Stomach (tissue), 9 donors: ENCODE measurements around the gene TIMM44. TPM values are rescaled to one million over a fixed set of nuclear protein-coding genes. Genes with fewer than 3 reads are reported as not detected.

Experiments used
- DNase-seq, 2 donors: peaks; one replicate each; pipeline versions ENCODE4 v3.0.0 to v3.0.0-alpha.2; 2013 to 2019
- H3K27ac ChIP-seq, 5 donors: fragments of 200-600 bp in 4 of 5; sonication (generic) in 4 of 5; one replicate each; pipeline ENCODE4 v1.5.1; 2013 to 2019; ENCODE audit warnings: mild to moderate bottlenecking in 1 of 5, moderate library complexity in 1 of 5
- H3K27me3 ChIP-seq, 3 donors: fragments of 200-600 bp; sonication (generic); one replicate each; pipeline ENCODE4 v1.5.1; 2017 to 2019; ENCODE audit warnings: mixed run types in 1 of 3
- H3K36me3 ChIP-seq, 4 donors: fragments of 200-600 bp; sonication (generic); 1 replicate in 3 of 4; 2 replicates in 1 of 4; pipeline ENCODE4 v1.5.1; 2016 to 2019
- H3K4me1 ChIP-seq, 4 donors: fragments of 200-600 bp; sonication (generic); one replicate each; pipeline ENCODE4 v1.5.1; 2016 to 2019
- H3K4me3 ChIP-seq, 4 donors: fragments of 200-600 bp; sonication (generic) in 3 of 4; one replicate each; pipeline ENCODE4 v1.5.1; 2016 to 2019; ENCODE audit warnings: mild to moderate bottlenecking in 1 of 4
- H3K9me3 ChIP-seq, 4 donors: fragments of 200-600 bp; sonication (generic); one replicate each; pipeline ENCODE4 v1.5.1; 2016 to 2019
- CTCF ChIP-seq, 7 experiments: fragments of 450-650 bp in 4 of 7; fragments of 200-600 bp in 3 of 7; sonication (generic) in 3 of 7; IDR thresholded peaks; one replicate each; pipeline ENCODE4 v1.5.1; 2016 to 2019; ENCODE audit warnings: antibody characterized with exemption in 7 of 7, control low read depth in 2 of 7, mild to moderate bottlenecking in 1 of 7
- EP300 ChIP-seq: sonication (generic); formaldehyde crosslinking; IDR thresholded peaks from one replicate; pipeline ENCODE4 v1.6.1; 2017; ENCODE audit warnings: antibody characterized with exemption
- POLR2A ChIP-seq, 4 donors: fragments of 450-650 bp; IDR thresholded peaks; one replicate each; pipeline ENCODE4 v1.6.1; 2016; ENCODE audit warnings: antibody characterized with exemption in 4 of 4, control low read depth in 2 of 4, mild to moderate bottlenecking in 1 of 4, moderate library complexity in 1 of 4
- POLR2AphosphoS5 ChIP-seq, 3 donors: sonication (generic); formaldehyde crosslinking; IDR thresholded peaks; one replicate each; pipeline ENCODE4 v1.6.1; 2016; ENCODE audit warnings: antibody characterized with exemption in 3 of 3
- WGBS, 5 donors: extraction: QIAGEN DNeasy Blood & Tissue Kit in 3 of 5; methylation state at CpG; one replicate each; pipeline versions ENCODE4 v1.1.5 to v1.1.7; 2013 to 2018; 5-methylcytosine and 5-hydroxymethylcytosine counted together
- intact Hi-C: fragments of 100-400 bp; cut with DNase I; formaldehyde crosslinking; loops from one replicate; pipeline ENCODE4 v1.15.1; 2023; ENCODE audit warnings: low total_unique reads
- polyA plus RNA-seq, 3 donors: library from polyadenylated mRNA; stranded (reverse); fragments of 200-250 nt; gene quantifications; one replicate each; pipeline ENCODE4 v1.2.3, GENCODE V29; 2013
- total RNA-seq, 5 donors: library from RNA; depleted of rRNA; stranded (reverse); fragments of >200 nt; gene quantifications; one replicate each; pipeline versions ENCODE4 v1.1.0 to v1.2.3, GENCODE V29; 2014 to 2016
- donor health status: healthy with polysubstance abuse.
- donor health status: Bipolar disorder and iron deficiency.
- donor health status: healthy.

TIMM44 gene
- total and polyA plus RNA-seq, 8 donors = 41.0 to 123 (median 52.8) TPM

- H3K27ac ChIP-seq = peak overlapping the region in 4 of 5 donors; percentile 57 to 89 (median 82)
- 88 to 93% (median 91%) methylated on average over 11 to 23 of the region's 23 CpGs for WGBS, 5 donors
- H3K36me3 ChIP-seq = peaks cover 23 to 39% (median 37%) of the 10 kb centered on the region in 4 donors
- TF ChIP-seq EP300 = no peak
- no peak for TF ChIP-seq CTCF (IDR thresholded peaks at IDR 0.05)
- TF ChIP-seq POLR2A (IDR thresholded peaks at IDR 0.05) = no peak
- TF ChIP-seq POLR2AphosphoS5 (IDR thresholded peaks at IDR 0.05) = no peak
- intact Hi-C loops = loop anchor here (10.0 kb wide), 1 partner anchor 73 kb away; no protein-coding TSS in a partner anchor
- peaks cover 0 to 12% (median 9%) of the 10 kb centered on the region in 3 donors for H3K27me3 ChIP-seq
- no peaks in the 10 kb centered on the region for H3K9me3 ChIP-seq
- peaks cover 33 to 86% (median 56%) of the 10 kb centered on the region in 4 donors for H3K4me1 ChIP-seq
- DNase-seq = peak in 1 of 2 donors; percentile 21
- H3K4me3 ChIP-seq = no peak overlapping the region
Measured at GRCh38 chr19:7927605-7928333, 15.7 kb downstream of the TIMM44 start.

DNA sequence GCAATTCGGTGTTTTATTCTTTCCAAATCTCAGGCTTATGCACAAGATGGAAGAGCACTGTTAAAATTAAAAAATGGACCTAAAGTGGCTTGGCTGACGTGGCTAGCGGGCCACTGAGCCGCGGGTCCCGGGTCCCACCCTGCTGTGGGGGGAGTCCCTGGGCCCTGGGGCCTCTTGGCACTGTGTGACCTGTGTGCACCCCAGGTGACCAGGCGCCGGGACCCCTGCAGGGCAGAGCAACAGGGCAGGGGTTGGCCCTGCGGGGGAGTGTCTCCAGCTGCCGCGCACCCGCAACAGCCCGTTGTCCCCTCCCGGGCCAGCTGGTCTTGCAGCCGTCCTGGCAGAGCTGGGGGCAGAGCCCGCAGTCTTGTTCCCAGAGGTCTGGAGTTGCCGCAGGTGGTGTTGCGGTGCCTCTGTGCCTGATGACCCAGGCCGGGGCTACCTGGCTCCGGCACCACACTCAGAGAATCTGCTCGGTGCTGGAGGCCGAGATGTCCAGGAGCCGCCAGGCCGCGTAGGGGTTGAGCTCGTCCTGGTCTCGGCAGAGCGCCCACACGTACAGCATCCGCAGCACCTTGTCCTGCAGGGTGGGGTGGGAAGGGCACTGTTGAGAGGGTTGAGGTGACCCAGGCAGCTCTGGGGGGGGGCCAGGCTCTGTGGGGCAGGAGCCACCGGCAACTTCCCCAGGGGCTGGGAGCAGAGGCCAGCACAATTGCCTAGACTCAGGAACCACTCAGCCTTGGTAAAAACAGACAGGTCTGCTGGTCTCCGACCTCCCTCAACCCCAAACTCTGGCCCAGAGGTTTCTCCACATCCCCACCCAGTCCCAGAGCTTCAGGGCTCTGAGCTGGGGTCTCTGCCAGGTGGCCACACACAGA is 16.5 kb downstream of the TIMM44 start:
- intact Hi-C loops = loop anchor here (10.0 kb wide), 1 partner anchor 72 kb away; no protein-coding TSS in a partner anchor
- Histone ChIP-seq H3K27ac (peak overlapping the region in 3 of 5 donors; percentile 77 to 89 (median 86)), H3K4me1 (peaks cover 39 to 90% (median 62%) of the 10 kb centered on the region in 4 donors), H3K27me3 (peaks cover 0 to 12% (median 9%) of the 10 kb centered on the region in 3 donors), H3K36me3 (peaks cover 23 to 39% (median 37%) of the 10 kb centered on the region in 4 donors), H3K4me3 (peak overlapping the region in 2 of 4 donors; percentile 60 to 61), H3K9me3 (no peaks in the 10 kb centered on the region)
- 75 to 86% (median 79%) methylated on average over 16 to 32 of the region's 32 CpGs for WGBS, 5 donors
- TF ChIP-seq POLR2A (IDR thresholded peaks at IDR 0.05) (no peak), POLR2AphosphoS5 (IDR thresholded peaks at IDR 0.05) (no peak), EP300 (no peak), CTCF (IDR thresholded peaks at IDR 0.05) (no peak)
- DNase-seq = peak in 1 of 2 donors; percentile 33

DNA sequence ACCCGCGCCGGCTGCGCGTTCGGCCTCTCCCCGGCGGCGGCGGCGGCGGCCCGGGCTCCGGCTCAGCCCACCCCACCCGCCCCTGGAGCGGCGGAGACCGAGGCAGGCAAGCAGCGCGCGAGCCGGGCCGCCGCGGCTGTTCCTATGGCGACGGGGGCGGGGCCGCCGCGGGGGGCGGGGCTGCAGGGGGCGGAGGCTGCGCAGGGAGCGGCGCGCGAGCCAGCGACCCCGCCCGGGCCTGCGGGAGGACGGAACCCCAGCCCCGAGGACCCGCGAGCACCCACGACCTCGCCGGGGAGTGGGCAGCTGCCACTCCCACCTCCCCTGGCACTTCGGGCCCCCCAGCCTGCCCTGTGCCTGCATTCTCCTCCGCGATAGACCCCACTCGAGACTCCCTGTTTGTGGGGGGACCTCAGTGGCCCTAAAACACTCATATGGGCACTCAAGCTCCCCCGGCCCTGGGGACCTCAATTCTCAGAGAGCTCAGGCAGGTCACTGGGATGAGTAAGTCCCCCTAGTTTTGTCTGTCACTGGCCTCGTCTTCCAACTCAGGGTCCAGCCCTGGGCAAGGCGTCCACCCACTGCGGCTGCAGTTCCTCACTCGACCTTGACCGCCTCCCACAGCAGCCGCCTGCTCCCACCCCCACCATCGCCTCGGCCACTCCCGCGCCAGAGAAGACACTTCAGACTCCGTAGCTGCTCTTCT is 17.3 kb downstream of the TIMM44 start, which contains the start of gene CTXN1:
Gene CTXN1, minus strand, starts transcription at position 115 of the 706 bp plus-strand sequence. CDS start 597 bp downstream, outside the sequence.
- Histone ChIP-seq H3K27me3 (peaks cover 0 to 12% (median 9%) of the 10 kb centered on the region in 3 donors), H3K36me3 (peaks cover 19 to 33% (median 32%) of the 10 kb centered on the region in 4 donors), H3K9me3 (no peaks in the 10 kb centered on the region), H3K4me1 (peaks cover 46 to 90% (median 66%) of the 10 kb centered on the region in 4 donors), H3K4me3 (peak within 1 kb of the TSS; percentile 53 to 61 (median 58)), H3K27ac (peak within 1 kb of the TSS in 3 of 5 donors; percentile 41 to 89 (median 86))
- TF ChIP-seq EP300 (no peak), POLR2AphosphoS5 (IDR thresholded peaks at IDR 0.05) (no peak), CTCF (IDR thresholded peaks at IDR 0.05) (no peak), POLR2A (IDR thresholded peaks at IDR 0.05) (no peak)
- intact Hi-C loops = loop anchor here (10.0 kb wide), 1 partner anchor 71 kb away; no protein-coding TSS in a partner anchor
- 11 to 37% (median 30%) methylated on average over 12 to 58 of the region's 65 CpGs for WGBS, 5 donors
- peak; percentile 79 to 88 for DNase-seq
